ENCODE results near the gene SGF29. TPM values are rescaled to one million over a fixed set of nuclear protein-coding genes. Genes with fewer than 3 reads are reported as not detected.
A peak's percentile ranks its signal among the peaks of the same experiment; 100 is the strongest.

The SGF29 gene
- 64.8 TPM for polyA plus RNA-seq (2012; ENCODE audit: insufficient read length, low read depth)

- TF ChIP-seq SIN3A (IDR thresholded peaks at IDR 0.05; ENCODE audit: borderline replicate concordance, insufficient read depth, low read length) (no peak), REST (IDR thresholded peaks at IDR 0.05; ENCODE audit: insufficient read depth in 1 of 2, low read depth in 2 of 2, low read length in 2 of 2) (no peak), TAF1 (IDR thresholded peaks at IDR 0.05; ENCODE audit: borderline replicate concordance, insufficient read depth, low read length) (no peak), FOXP2 (optimal IDR thresholded peaks at IDR 0.05; ENCODE audit: borderline replicate concordance, extremely low read depth, extremely low read length, insufficient read depth) (no peak), POLR2AphosphoS5 (IDR thresholded peaks at IDR 0.05; ENCODE audit: low read depth, low read length) (peak; percentile 98)
Observed at GRCh38 chr16:28553776-28554633, at the start of gene SGF29. Gene SGF29, plus strand, starts transcription at chr16:28553920. Its CDS starts 27,150 bp downstream, at chr16:28581070.

GRCh38 chr16:28504707-28505404 is 48.9 kb upstream of the SGF29 start:
- no peak for TF ChIP-seq FOXP2 (optimal IDR thresholded peaks at IDR 0.05; ENCODE audit: borderline replicate concordance, extremely low read depth, extremely low read length, insufficient read depth)
- no peak for TF ChIP-seq SIN3A (IDR thresholded peaks at IDR 0.05; ENCODE audit: borderline replicate concordance, insufficient read depth, low read length)
- TF ChIP-seq TAF1 (IDR thresholded peaks at IDR 0.05; ENCODE audit: borderline replicate concordance, insufficient read depth, low read length): no peak
- no peak for TF ChIP-seq POLR2AphosphoS5 (IDR thresholded peaks at IDR 0.05; ENCODE audit: low read depth, low read length)
- TF ChIP-seq REST (IDR thresholded peaks at IDR 0.05; ENCODE audit: insufficient read depth in 1 of 2, low read depth in 2 of 2, low read length in 2 of 2): no peak

GRCh38 chr16:28505489-28506137 is 48.1 kb upstream of the SGF29 start:
- no peak for TF ChIP-seq FOXP2 (optimal IDR thresholded peaks at IDR 0.05; ENCODE audit: borderline replicate concordance, extremely low read depth, extremely low read length, insufficient read depth)
- TF ChIP-seq SIN3A (IDR thresholded peaks at IDR 0.05; ENCODE audit: borderline replicate concordance, insufficient read depth, low read length): no peak
- TF ChIP-seq POLR2AphosphoS5 (IDR thresholded peaks at IDR 0.05; ENCODE audit: low read depth, low read length): no peak
- TF ChIP-seq REST (IDR thresholded peaks at IDR 0.05; ENCODE audit: insufficient read depth in 1 of 2, low read depth in 2 of 2, low read length in 2 of 2): no peak
- no peak for TF ChIP-seq TAF1 (IDR thresholded peaks at IDR 0.05; ENCODE audit: borderline replicate concordance, insufficient read depth, low read length)

- TF ChIP-seq SIN3A (IDR thresholded peaks at IDR 0.05; ENCODE audit: borderline replicate concordance, insufficient read depth, low read length) (no peak), POLR2AphosphoS5 (IDR thresholded peaks at IDR 0.05; ENCODE audit: low read depth, low read length) (no peak), FOXP2 (optimal IDR thresholded peaks at IDR 0.05; ENCODE audit: borderline replicate concordance, extremely low read depth, extremely low read length, insufficient read depth) (no peak), REST (IDR thresholded peaks at IDR 0.05; ENCODE audit: insufficient read depth in 1 of 2, low read depth in 2 of 2, low read length in 2 of 2) (no peak), TAF1 (IDR thresholded peaks at IDR 0.05; ENCODE audit: borderline replicate concordance, insufficient read depth, low read length) (no peak)
Observed at GRCh38 chr16:28511031-28511430, 42.7 kb upstream of the SGF29 start.
